Inferior parietal cortex (tissue), 1 donor: Measurements from ENCODE around the gene BRAF.
"Not testable (repeated sequence)": the region's sequence is repeated elsewhere in the genome, so short reads cannot be mapped to it uniquely, and the experiment has no call there.

Experiments used
- DNase-seq: peaks from one replicate; pipeline ENCODE4 v3.0.0-alpha.2; 2016; ENCODE audit errors: extremely low spot score

Gene BRAF

DNA sequence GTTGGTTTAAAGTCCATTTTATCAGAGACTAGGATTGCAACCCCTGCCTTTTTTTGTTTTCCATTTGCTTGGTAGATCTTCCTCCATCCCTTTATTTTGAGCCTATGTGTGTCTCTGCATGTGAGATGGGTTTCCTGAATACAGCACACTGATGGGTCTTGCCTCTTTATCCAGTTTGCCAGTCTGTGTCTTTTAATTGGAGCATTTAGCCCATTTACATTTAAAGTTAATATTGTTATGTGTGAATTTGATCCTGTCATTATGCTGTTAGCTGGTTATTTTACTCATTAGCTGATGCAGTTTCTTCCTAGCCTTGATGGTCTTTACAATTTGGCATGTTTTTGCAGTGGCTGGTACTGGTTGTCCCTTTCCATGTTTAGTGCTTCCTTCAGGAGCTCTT is 212.3 kb downstream of the BRAF start:
- not testable (repeated sequence) for DNase-seq

DNA sequence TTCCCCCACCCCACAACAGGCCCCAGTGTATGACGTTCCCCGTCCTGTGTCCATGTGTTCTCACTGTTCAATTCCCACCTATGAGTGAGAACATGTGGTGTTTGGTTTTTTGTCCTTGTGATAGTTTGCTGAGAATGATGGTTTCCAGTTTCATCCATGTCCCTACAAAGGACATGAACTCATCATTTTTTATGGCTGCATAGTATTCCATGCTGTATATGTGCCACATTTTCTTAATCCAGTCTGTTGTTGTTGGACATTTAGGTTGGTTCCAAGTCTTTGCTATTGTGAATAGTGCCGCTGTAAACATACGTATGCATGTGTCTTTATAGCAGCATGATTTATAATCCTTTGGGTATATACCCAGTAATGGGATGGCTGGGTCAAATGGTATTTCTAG is 216.0 kb downstream of the BRAF start:
- not testable (repeated sequence) for DNase-seq

DNA sequence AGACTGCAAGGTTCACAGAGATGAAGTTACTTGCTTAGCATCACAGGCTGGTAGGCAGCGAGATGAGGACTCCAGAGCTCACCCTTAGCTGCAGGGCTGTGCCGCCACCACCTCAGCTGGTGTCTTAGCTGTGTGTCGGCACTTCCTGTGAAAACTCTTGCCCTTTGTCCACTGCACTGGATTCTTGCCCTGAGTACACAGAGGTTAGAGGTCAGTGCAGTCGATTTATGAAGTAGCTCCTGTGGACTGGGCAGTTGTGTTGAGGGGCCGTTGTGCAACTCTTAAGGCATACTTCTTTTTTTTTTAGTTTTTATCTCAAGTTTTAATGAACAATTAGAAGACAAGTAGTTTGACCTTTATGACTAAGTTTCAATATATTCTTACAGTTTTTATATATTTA is 217.6 kb downstream of the BRAF start:
- no peak for DNase-seq

DNA sequence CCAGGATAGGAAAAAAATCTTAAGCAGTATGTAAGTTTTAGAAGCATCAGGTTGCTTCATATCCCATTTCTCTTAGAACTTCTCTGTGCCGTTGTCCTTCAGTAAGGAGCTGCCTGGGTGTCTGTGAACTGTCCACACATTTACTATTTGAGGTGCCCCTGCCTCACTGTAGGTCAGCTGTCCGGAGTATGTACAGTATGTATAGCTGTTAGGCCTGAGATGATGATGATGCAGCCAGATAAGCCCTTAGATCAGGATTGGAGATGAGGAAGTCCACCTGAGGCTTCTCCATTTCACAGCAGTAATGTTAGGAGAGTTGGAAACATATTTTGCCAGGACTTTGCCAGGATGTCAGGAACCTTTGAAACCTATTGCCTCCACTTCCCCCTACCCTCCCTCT is 220.5 kb downstream of the BRAF start:
- DNase-seq, result no peak

DNA sequence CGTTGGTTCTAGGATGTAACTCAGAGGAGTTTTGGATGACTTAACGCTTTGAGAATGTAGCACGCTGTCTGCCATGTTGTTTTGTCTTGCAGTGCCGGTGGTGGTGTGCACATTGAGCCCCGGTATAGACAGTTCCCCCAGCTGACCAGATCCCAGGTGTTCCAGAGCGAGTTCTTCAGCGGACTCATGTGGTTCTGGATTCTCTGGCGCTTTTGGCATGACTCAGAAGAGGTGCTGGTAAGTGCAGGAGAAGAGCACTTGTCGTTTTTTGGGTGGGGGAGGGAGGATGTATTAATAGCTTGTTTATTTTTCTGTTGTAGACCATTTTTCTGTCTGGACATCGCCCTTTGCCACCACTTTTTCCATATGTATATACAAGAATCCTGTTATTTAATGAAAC is 222.0 kb downstream of the BRAF start:
- DNase-seq, result no peak

DNA sequence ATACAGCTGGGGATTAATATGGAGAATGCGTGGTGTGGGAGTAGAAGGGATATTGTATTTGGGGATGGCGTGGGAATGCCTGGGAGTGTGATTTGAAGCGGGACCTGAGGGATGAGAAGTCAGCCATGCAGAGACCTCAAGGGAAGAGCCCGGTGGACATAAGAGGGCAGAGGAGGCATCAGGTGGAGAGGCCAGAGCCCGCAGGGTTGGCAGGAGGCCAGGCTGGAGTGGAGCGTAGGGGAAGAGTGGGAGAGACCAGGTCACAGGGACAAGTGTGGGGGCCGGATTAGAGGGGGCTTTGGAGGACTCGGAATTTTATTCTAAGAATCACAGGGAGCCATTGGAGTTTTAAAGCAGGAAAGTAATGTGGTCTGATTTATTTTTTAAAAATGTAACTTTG is 226.3 kb downstream of the BRAF start:
- DNase-seq, result no peak

DNA sequence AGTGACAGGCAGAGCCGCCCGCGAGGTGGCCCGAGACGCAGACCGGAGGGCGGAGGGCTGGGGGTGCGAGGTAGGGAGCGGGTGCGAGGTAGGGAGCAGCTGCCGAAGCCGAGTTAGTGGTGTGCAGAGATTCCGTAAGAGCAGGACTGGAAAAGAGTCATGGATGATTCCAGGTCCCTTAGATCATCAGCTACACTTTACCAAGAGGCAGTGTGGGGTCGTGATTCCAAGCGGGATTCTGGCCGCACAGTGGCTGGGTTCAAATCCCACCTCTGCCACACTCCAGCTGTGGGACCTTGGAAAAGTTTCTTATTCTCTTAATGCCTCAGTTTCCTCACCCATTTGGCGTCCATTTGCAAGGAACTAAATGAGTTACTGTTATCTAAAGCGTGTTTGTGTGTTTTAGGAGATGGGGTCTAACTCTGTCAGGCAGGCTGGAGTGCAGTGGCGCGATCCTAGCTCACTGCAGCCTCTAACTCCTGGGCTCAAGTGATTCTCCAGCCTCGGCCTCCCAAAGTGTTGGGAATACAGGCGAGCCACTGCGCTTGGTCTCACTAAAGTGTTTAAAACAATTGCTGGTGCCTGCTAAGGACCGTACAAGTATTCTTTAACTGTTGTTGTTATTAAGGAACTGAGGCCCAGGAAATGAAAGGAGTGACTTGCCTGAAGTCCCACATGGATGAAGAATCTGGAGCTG is 227.1 kb downstream of the BRAF start:
- no peak for DNase-seq

DNA sequence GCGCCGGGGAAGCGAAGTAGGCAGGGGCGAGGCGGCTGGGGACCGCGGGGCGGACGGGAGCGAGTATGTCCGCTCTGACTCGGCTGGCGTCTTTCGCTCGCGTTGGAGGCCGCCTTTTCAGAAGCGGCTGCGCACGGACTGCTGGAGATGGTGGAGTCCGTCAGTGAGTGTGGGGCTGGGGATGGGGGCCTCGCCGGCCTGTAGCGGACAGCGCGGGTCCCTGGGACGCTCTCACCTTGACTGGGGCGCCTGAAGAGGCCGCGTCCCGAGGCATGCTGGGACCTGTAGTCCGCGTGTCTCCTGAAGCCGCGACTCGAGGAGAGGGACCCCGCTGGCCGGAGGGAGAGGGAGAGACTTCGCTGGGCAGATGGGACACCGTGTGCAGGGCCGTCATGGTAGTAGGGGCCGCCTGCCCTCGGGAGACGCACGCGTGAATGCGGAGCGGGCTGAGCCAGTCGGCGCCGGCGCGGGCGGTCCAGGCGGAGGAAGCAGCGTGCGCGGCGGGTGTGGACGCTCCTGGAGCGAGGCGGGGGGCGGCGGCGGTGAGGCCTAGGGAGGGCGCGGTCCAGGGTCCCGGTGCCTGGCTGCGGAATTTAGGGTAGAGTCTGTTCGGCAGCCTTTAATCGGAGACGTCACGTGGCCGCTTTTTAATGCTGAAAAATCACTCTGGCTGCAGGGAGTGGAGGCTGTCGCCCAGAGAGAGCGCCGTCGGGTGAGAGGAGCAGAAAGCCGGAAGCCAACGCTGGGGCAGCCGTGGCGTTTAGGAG is 227.9 kb downstream of the BRAF start, which contains the start of gene NDUFB2:
Gene NDUFB2 (plus strand): TSS at position 29 of the 767 bp plus-strand sequence. CDS start 37 bp downstream, at position 66.
- DNase-seq, result peak; percentile 83

DNA sequence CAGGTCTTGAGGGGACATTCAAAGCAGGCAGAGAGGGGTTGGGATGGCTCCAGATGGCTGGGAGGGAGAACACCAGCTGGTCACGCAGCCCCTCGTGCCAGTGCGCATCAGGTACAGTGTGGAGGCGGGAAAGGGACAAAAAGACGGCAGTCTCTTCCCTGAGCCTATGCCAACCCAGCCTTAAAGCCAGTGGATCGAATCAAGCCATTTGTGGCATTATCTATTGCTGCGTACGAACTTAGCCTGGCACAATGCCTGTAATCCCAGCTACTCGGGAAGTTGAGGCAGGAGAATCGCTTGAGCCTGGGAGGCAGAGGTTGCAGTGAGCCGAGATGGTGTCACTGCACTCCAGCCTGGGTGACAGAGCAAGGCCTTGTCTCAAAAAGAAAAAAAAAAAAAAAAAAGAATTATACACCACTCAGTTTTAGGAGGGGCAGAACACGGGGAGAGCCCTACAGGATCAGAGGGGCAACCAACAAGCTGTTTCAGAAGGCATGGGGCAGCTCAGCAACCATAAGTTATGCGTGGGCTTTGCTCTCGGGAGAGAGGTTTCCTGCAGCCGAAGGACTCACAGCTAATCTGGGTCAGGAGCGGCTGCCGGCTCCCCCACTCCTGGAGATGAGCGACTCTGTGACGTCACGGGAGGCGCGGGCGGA is 228.6 kb downstream of the BRAF start:
- DNase-seq, result peak; percentile 94

DNA sequence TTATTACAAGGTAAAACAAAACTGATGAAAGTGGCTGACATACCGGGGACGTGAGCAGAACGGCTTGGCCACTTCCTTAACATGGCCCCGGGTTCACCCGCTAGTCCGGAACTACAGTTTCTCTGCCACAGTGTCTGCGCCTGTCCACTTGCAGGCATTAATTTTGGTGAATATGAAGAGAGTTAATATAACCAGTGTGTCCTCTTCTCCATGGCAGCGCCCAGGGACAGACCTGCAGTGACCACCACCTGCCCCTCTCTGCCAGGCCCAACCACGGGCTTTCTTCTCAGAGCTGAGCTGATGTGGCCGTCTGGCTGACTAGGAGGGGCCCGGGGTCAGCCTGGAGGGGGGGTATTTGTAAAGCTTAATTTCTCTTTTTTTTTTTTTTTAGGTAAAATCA is 229.3 kb downstream of the BRAF start:
- no peak for DNase-seq

DNA sequence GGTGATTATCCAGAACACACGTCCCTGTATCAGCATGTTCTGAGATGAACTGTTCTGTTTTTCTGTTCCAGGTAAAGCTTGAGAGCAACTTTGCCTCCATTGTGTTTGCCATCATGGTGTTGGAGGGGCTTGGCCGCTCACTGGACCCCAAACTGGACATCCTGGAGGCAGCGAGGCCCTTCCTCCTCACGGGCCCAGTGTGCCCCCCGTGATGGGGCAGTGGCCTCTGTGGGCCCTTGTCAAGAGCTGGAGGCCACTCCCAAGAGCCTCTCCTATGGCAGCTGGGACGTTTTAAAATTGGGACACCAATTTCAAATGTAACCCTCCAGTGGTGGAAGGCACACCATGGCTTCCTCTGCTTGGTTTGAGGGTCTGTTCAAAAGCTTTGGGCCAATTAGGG is 230.1 kb downstream of the BRAF start:
- DNase-seq, result no peak

DNA sequence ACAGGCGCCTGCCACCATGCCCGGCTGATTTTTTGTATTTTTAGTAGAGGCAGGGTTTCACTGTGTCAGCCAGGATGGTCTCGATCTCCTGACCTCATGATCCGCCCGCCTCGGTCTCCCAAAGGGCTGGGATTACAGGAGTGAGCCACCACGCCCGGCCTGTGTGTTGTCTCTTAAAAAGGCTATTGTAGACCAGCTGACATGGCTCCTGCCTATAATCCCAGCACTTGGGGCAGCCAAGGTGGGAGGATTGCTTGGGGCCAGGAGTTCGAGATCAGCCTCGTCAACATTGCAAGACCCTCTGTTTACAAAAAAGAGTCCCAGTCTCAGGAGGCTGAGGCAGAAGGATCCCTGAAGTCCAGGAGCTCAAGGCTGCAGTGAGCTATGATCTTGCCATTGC is 230.9 kb downstream of the BRAF start:
- DNase-seq, result not testable (repeated sequence)

DNA sequence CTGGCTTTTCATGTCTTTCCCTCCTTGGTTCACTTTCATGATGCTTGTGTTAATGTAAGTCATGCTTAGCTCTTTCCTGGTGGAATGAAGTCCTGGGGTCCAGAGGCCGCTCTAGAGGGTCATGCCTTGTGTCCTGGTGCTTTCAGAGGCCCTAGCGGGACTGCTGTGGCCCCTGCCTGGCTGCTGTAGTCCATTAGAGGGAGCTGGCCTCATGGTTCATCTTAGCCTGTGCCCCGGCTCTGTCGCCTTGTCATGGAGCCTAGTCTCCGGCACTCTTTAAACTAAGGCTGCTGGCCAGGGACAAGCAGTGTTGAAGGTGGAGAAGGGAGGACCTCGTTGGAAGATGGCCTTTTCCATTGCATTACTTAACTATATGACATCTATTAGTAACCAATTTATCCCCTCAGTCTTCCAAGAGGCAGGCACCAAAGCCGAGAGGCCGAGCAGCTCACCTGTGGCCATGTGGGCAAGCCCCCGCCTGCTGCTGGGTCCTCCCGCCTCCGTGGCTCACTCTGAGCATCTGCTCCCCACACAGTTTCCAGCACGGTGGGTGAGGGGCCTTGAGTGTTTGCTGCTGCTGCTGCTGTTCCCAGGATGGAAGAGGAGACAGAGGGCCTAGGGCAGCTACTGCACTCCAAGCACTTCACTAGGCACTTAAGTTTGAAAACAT is 233.2 kb downstream of the BRAF start:
- DNase-seq, result no peak

DNA sequence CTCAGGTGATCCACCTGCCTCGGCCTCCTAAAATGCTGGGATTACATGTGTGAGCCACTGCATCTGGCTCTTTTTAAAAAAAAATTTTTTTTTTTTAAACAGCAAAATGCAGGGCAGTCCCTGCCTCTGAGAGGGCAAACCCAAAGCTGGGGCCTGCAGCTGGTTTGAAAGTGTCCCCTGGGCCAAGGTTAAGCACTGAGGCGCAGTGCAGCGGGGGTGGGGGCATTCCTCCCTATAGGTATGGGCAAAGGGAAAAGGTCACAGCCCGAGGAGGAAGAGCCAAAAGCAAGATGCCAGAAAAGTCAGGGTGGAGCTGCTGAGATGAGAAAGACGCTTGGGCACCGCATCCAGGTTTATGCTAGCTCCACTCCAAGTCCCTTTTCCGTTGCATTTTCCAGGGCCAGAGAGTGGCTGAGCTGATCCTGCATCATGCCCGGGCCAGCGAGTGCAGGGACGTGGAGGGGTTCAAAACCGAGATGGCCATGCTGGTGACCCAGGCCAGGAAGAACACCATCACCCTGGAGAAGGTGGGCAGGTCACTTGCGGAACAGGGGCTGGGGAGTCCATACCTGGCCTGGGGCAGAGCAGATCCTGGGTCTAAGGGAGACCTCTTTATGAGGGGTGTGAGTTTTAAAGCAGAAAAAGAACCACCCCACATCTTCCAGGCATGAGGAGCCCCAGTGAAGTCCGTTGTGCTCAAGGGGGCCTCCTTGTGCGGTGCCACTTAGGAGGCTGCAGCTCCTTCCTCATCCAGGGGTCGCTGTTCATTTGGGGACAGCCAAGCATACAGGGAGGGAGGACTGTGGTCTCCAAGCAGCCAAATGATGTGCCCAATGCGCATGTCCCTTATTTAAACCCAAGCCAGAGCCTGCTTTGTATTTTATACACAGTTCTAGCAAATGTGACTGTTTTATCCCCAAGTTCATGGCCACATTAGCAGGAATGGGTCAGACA is 235.3 kb downstream of the BRAF start:
- DNase-seq, result no peak

DNA sequence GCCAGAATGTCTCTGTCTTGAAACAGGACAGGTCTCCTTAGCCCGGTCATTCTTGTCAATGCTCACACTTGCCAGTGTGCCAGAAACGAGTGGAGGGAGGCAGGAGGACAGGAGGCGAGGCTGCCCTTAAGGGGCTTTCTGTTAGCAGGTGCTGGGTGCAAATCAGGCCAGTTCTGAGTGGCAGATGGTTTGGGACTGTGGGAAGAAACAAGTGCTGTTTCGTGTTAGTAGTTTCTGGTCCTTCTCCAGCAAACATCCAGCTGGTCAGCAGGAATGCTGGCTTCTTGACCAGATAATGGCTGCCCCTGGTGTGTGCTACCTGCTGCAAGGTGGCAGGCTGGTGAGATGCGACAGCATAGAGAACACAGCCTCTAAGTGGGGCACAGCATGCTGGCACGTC is 236.4 kb downstream of the BRAF start:
- DNase-seq, result no peak

DNA sequence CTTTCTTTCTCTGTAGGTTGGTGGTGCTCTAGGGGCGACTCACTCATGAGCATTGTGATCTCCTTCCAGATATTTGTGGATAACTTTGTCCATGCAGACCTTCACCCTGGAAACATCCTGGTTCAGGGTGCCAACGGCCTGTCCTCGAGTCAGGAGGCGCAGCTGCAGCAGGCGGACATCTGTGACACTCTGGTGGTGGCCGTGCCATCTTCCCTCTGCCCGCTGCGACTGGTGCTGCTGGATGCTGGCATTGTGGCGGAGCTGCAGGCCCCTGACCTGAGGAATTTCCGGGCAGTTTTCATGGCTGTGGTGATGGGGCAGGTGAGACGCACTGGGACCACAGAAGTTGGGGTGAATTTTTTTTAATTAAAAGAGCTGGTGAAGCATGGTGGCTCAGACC is 237.8 kb downstream of the BRAF start:
- DNase-seq, result no peak

DNA sequence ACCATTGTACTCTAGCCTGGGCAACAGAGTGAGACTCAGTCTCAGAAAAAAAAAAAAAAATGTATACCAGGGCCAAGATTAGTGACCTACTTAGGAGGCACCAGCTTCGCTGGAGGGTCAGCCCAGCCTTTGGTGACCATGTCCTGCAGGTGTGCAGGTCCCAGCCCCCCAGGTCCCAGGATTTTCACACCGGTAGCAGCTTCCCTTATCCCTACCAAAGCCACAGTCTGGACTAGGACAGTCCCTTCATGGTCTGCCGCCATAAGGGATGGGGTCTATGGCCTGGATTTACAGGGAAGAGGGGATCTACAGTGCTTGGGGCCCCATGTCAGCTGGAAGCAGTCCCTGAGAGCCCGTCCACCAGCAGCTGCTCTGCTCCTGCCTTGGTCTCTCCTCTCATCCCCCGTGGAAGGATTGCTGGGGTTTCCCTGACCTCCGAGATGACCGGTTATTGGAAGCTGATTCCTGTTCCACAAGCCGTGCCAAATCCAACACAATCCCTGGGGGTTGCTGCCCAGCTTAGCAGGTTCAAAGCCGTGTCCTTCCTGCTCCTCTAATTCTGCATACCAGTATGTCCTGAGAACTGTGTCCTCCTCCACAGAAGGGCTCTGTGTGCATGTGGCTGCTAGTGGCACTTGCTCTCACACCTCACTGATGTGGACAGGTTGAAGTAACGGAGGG is 239.2 kb downstream of the BRAF start:
- no peak for DNase-seq

DNA sequence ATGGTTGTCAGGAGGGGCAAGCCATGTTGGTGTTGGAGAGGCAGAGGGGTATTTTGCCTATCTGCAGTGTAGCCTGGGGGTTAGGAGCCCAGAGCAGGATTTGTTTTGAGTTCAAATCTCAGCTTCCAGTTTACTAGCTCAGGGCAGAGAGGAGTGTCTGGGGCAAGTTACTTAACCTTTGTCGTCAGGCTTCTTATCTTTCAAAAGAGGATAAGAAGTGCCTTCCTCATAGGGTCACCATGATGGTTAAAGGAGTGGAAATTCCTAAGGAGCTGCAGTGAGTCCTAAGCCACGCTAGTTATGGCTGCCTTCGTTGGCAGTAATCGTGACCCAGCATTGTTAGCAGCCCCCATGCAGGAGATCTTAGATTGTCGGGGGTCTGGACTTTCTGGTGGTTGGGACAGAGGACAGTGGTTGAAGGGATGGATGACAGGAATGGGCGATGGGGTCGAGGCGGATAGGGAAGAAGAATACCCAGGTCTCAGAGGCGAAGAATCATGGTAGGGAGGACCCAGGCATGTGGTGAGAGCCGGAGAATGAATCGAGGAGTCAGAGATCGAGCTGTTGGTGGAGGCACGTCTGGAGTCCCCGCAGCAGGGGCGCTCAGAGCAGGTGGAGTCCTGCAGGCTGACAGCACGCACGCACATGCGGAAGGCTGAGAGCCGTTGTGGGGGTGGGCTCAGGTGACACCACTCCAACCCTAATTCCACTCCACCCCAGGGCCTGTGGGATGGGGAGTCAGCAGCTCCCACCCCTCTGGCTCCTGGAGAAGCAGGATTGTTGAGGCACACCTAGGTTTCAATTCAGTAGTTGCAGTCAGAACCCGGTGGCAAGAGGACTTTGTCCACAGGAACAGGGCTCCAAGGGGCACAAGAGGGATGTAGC is 240.4 kb downstream of the BRAF start:
- DNase-seq, result no peak

DNA sequence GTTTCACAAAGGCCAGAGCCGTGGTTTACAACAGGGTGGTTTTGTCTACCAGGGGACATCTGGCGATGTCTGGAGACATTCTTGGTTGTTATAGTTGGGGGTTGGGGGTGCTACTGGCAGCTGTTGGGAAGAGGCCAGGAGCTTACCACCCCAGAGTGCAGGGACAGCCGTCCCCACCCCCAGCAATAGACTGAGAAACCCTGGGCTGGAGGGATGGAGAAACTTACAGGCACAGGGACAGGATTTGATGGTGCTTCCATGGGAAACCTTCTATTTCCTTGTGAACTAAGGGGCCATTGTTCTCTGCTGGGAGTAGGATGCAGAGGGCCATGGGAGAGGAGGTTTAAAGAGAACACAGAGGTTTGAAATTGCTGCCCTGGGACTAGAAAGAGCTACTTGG is 241.1 kb downstream of the BRAF start:
- no peak for DNase-seq

DNA sequence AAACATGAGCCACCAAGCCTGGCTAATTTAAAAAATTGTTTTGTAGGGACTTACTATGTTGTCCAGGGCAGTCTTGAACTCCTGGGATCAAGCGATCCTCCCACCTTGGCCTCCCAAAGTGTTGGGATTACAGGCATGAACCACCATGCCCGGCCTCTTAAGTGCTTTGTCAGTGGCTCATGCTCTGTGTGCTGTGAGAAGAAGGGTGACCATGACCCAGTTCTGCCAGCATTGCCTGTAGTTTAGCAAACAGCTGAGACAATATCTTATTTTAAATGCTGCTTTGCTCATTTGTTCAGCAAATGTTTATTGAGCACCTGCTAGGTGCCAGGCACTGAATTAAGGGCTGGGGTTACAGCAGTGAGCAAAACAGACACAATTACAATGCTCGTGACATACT is 243.0 kb downstream of the BRAF start:
- DNase-seq, result no peak
